Sigmoid colon (tissue), 7 donors: ENCODE data around the gene RGR. TPM values are rescaled to one million over a fixed set of nuclear protein-coding genes. Genes with fewer than 3 reads are reported as not detected.

ENCODE experiments used
- DNase-seq: peaks from one replicate; pipeline ENCODE4 v3.0.0-alpha.2; 2019
- H3K27ac ChIP-seq, 4 donors: fragments of 200-600 bp; sonication (generic); one replicate each; pipeline ENCODE4 v1.5.1; 2016 to 2019; ENCODE audit warnings: mild to moderate bottlenecking in 1 of 4
- H3K27me3 ChIP-seq, 3 donors: fragments of 200-600 bp; sonication (generic); one replicate each; pipeline ENCODE4 v1.5.1; 2019; ENCODE audit warnings: mild to moderate bottlenecking in 1 of 3
- H3K36me3 ChIP-seq, 4 donors: fragments of 200-600 bp; sonication (generic); one replicate each; pipeline ENCODE4 v1.5.1; 2016 to 2019
- H3K4me1 ChIP-seq, 4 donors: fragments of 200-600 bp; sonication (generic); one replicate each; pipeline ENCODE4 v1.5.1; 2017 to 2019
- H3K4me3 ChIP-seq, 4 donors: fragments of 200-600 bp; sonication (generic); one replicate each; pipeline ENCODE4 v1.5.1; 2017 to 2019; ENCODE audit warnings: mild to moderate bottlenecking in 2 of 4, moderate library complexity in 1 of 4
- H3K9me3 ChIP-seq, 4 donors: fragments of 200-600 bp in 3 of 4; sonication (generic) in 3 of 4; one replicate each; pipeline versions ENCODE4 v1.5.1 to v1.6.1; 2013 to 2019
- EP300 ChIP-seq, 4 donors: sonication (generic); formaldehyde crosslinking; IDR thresholded peaks; one replicate each; pipeline ENCODE4 v1.6.1; 2017; ENCODE audit warnings: antibody characterized with exemption in 4 of 4
- POLR2A ChIP-seq, 2 donors: fragments of 450-650 bp; IDR thresholded peaks; one replicate each; pipeline ENCODE4 v1.6.1; 2016; ENCODE audit warnings: antibody characterized with exemption in 2 of 2, mild to moderate bottlenecking in 2 of 2, moderate library complexity in 2 of 2
- POLR2AphosphoS5 ChIP-seq, 4 donors: sonication (generic); formaldehyde crosslinking; IDR thresholded peaks; one replicate each; pipeline ENCODE4 v1.6.1; 2017; ENCODE audit warnings: antibody characterized with exemption in 4 of 4
- whole genome bisulfite sequencing, 2 donors: extraction: QIAGEN DNeasy Blood & Tissue Kit; methylation state at CpG; one replicate each; pipeline ENCODE4 v1.1.7; 2013; 5-methylcytosine and 5-hydroxymethylcytosine counted together
- intact Hi-C: fragments of 100-400 bp; cut with DNase I; formaldehyde crosslinking; loops from one replicate; pipeline ENCODE4 v1.15.1; 2023
- polyA plus RNA-seq, 3 donors: library from polyadenylated mRNA; stranded (reverse); fragments of 200-250 nt; gene quantifications; one replicate each; pipeline ENCODE4 v1.2.3, GENCODE V29; 2013
- total RNA-seq, 4 donors: library from RNA; depleted of rRNA; stranded (reverse); fragments of >200 nt; gene quantifications; one replicate each; pipeline ENCODE4 v1.1.0, GENCODE V29; 2016
- TF ChIP-seq, protein P1 (sequence below), 4 experiments: fragments of 450-650 bp in 3 of 4; fragments of 200-600 bp in 1 of 4; IDR thresholded peaks; one replicate each; pipeline ENCODE4 v1.5.1; 2016 to 2019; ENCODE audit warnings: antibody characterized with exemption in 4 of 4, mild to moderate bottlenecking in 3 of 4, moderate library complexity in 2 of 4
- donor health status: healthy with polysubstance abuse.
- donor health status: Bipolar disorder and iron deficiency.
- donor health status: healthy.

The RGR gene
- total and polyA plus RNA-seq, 7 donors, result 0.82 to 3.6 (median 1.4) TPM; not detected in 4

DNA sequence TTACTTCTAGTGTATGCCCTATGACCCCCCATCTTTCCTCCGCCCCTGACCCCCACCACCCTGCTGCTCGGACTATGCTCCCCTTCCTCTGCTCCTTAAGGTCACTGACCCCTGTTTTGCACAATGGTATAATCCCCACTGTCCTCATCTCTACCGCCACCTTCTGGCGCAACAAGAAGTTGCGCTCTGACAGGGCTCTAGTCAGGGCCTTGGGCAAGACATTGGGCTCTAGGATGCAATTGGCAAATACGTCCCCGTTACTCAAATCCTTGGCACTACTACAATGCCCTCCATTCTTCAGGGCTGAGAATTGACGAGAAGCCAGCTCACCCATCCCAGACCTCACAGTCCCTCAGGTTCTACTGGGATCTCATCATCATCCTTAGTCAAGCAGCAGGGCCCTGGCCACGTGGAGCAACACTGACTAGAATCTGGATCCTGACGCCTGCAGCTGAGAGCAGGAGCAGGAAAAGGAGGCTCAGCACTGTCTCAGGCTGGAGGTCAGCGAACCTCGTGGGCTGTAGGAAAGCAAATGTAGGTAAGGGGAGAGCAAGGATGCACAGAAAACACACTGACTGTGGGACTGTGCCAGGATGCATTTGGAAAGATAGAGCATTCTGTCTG lies 30.1 kb upstream of the RGR start:
- H3K4me3 ChIP-seq, result no peak overlapping the region
- intact Hi-C loops, result no loop called here
- H3K27ac ChIP-seq, result no peak overlapping the region
- H3K9me3 ChIP-seq, result no peaks in the 10 kb centered on the region
- H3K36me3 ChIP-seq, result no peaks in the 10 kb centered on the region
- TF ChIP-seq, protein P1, sequence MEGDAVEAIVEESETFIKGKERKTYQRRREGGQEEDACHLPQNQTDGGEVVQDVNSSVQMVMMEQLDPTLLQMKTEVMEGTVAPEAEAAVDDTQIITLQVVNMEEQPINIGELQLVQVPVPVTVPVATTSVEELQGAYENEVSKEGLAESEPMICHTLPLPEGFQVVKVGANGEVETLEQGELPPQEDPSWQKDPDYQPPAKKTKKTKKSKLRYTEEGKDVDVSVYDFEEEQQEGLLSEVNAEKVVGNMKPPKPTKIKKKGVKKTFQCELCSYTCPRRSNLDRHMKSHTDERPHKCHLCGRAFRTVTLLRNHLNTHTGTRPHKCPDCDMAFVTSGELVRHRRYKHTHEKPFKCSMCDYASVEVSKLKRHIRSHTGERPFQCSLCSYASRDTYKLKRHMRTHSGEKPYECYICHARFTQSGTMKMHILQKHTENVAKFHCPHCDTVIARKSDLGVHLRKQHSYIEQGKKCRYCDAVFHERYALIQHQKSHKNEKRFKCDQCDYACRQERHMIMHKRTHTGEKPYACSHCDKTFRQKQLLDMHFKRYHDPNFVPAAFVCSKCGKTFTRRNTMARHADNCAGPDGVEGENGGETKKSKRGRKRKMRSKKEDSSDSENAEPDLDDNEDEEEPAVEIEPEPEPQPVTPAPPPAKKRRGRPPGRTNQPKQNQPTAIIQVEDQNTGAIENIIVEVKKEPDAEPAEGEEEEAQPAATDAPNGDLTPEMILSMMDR (IDR thresholded peaks at IDR 0.05), result no peak
- no peak for TF ChIP-seq POLR2AphosphoS5 (IDR thresholded peaks at IDR 0.05)
- no peak for TF ChIP-seq POLR2A (IDR thresholded peaks at IDR 0.05)
- no peak for DNase-seq
- WGBS, 2 donors, result 53 to 60% methylated on average over 12 of the region's 12 CpGs
- no peaks in the 10 kb centered on the region for H3K4me1 ChIP-seq
- H3K27me3 ChIP-seq, result no peaks in the 10 kb centered on the region

DNA sequence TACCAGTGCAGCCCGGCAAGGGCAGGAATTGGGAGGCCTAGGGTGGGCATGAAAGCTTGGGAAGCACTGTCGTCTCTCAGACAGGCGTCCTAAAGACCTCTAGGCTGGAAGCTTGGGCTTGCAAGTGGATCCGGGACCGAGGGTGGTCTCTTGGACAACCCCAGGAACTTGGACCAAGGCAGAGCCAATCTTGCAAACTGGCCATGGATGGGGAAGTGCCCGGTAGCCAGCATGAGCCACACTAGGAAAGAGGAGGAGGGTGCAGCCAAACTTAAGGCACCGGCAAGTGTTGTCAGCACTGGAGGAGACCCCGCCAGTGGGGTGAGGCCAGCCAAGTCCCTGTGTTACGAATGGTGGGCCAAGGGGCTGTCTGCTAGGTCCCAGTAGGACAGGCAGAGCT lies 28.0 kb upstream of the RGR start:
- intact Hi-C loops, result no loop called here
- no peaks in the 10 kb centered on the region for H3K36me3 ChIP-seq
- H3K4me3 ChIP-seq, result no peak overlapping the region
- H3K27ac ChIP-seq, result no peak overlapping the region
- TF ChIP-seq, protein P1 (IDR thresholded peaks at IDR 0.05), result no peak
- TF ChIP-seq POLR2AphosphoS5 (IDR thresholded peaks at IDR 0.05), result no peak
- no peak for TF ChIP-seq POLR2A (IDR thresholded peaks at IDR 0.05)
- TF ChIP-seq EP300 (IDR thresholded peaks at IDR 0.05), result no peak
- H3K9me3 ChIP-seq, result no peaks in the 10 kb centered on the region
- H3K4me1 ChIP-seq, result no peaks in the 10 kb centered on the region
- H3K27me3 ChIP-seq, result no peaks in the 10 kb centered on the region
- no peak for DNase-seq
- 88 to 92% methylated on average over 9 of the region's 9 CpGs for WGBS, 2 donors

DNA sequence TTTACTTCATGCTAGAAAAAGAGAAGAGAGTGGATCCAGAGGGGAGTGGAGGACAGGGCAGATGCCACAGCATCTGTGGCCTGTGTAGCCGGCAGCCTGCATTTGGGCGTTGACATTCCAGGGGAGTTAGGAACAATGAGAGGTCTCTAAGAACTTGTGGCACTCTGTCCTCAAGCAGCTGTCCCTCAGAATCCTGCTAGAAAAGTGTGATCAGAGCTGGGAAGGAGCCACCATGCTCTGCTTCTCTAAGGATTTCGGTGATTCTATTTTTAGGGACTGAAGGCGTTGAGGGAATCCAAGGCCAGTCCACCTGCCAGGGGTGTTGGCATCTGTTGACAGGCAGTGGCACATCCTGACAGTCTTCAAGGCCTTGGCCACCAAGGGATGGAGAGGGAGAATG lies 27.1 kb upstream of the RGR start:
- intact Hi-C loops, result no loop called here
- TF ChIP-seq POLR2AphosphoS5 (IDR thresholded peaks at IDR 0.05), result no peak
- TF ChIP-seq, protein P1 (IDR thresholded peaks at IDR 0.05), result no peak
- 91 to 94% methylated on average over 4 of the region's 4 CpGs for WGBS, 2 donors
- Histone ChIP-seq H3K27me3 (peaks cover 0 to 5% (median 0%) of the 10 kb centered on the region in 3 donors), H3K4me1 (no peaks in the 10 kb centered on the region), H3K36me3 (no peaks in the 10 kb centered on the region), H3K27ac (no peak overlapping the region), H3K4me3 (no peak overlapping the region), H3K9me3 (no peaks in the 10 kb centered on the region)
- DNase-seq, result no peak

DNA sequence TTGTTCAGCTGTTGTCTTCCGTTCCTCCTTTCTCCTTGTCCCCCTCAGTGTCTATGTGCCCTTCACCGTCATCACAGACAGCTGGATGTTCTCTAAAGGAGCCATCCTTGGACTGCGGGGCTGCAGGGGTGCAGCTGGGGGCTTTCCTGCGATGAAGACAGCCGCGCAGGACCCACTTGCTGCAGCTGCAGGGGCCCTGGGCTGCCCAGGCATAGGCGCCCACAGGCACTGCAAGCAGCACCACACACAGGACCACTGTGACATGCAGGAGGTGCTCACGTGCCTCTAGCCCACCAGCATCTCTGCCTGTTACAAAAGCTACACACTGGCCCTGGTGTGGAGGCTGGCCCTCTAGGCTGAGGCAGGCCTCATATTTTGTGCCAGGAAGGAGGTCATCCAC lies 22.9 kb upstream of the RGR start:
- TF ChIP-seq EP300 (IDR thresholded peaks at IDR 0.05), result no peak
- no peak for TF ChIP-seq POLR2A (IDR thresholded peaks at IDR 0.05)
- TF ChIP-seq POLR2AphosphoS5 (IDR thresholded peaks at IDR 0.05), result no peak
- TF ChIP-seq, protein P1 (IDR thresholded peaks at IDR 0.05), result no peak
- Histone ChIP-seq H3K27me3 (peaks cover 0 to 5% (median 0%) of the 10 kb centered on the region in 3 donors), H3K27ac (no peak overlapping the region), H3K36me3 (no peaks in the 10 kb centered on the region), H3K4me1 (no peaks in the 10 kb centered on the region), H3K9me3 (no peaks in the 10 kb centered on the region), H3K4me3 (no peak overlapping the region)
- intact Hi-C loops, result no loop called here
- no peak for DNase-seq
- WGBS, 2 donors, result 87 to 93% methylated on average over 8 of the region's 8 CpGs
